GM10847 (cell line): Measurements from ENCODE around the gene TP53BP1.

Experiments
- POLR2A ChIP-seq: IDR thresholded peaks from 2 replicates; pipeline ENCODE4 v1.6.1; 2011; ENCODE audit not compliant: insufficient read length; ENCODE audit errors: extremely low read depth

TP53BP1 gene

GRCh38 chr15:43511012-43511885 lies 18.3 kb upstream of the TP53BP1 start:
- no peak for TF ChIP-seq POLR2A

GRCh38 chr15:43510200-43511011 lies 17.4 kb upstream of the TP53BP1 start:
- peak; percentile 11 for TF ChIP-seq POLR2A

- TF ChIP-seq POLR2A: no peak
Observed at GRCh38 chr15:43509660-43510199, 16.8 kb upstream of the TP53BP1 start.

GRCh38 chr15:43508991-43509659 lies 16.2 kb upstream of the TP53BP1 start:
- no peak for TF ChIP-seq POLR2A

- TF ChIP-seq POLR2A: no peak
Observed at GRCh38 chr15:43508421-43508820, 15.5 kb upstream of the TP53BP1 start.

- no peak for TF ChIP-seq POLR2A
Observed at GRCh38 chr15:43505738-43506137, 12.8 kb upstream of the TP53BP1 start.

GRCh38 chr15:43499635-43500034 lies 6.7 kb upstream of the TP53BP1 start:
- no peak for TF ChIP-seq POLR2A

GRCh38 chr15:43498990-43499389 lies 6.0 kb upstream of the TP53BP1 start:
- TF ChIP-seq POLR2A: no peak

GRCh38 chr15:43493703-43494472 lies 932 bp upstream of the TP53BP1 start:
- no peak for TF ChIP-seq POLR2A

- no peak for TF ChIP-seq POLR2A
Observed at GRCh38 chr15:43492266-43492665, 690 bp downstream of the TP53BP1 start.

GRCh38 chr15:43489191-43489590 lies 3.8 kb downstream of the TP53BP1 start:
- TF ChIP-seq POLR2A: no peak

- TF ChIP-seq POLR2A: no peak
Observed at GRCh38 chr15:43488790-43489189, 4.2 kb downstream of the TP53BP1 start.

GRCh38 chr15:43487271-43487895 lies 5.6 kb downstream of the TP53BP1 start:
- no peak for TF ChIP-seq POLR2A

- TF ChIP-seq POLR2A: no peak
Observed at GRCh38 chr15:43484455-43484854, 8.5 kb downstream of the TP53BP1 start.
